ENCODE data around the gene CCDC85C. TPM values are rescaled to one million over a fixed set of nuclear protein-coding genes. Genes with fewer than 3 reads are reported as not detected.

Gene CCDC85C
- total RNA-seq, 2 experiments from 2014 or later, result 10.0 to 10.9 TPM

DNA sequence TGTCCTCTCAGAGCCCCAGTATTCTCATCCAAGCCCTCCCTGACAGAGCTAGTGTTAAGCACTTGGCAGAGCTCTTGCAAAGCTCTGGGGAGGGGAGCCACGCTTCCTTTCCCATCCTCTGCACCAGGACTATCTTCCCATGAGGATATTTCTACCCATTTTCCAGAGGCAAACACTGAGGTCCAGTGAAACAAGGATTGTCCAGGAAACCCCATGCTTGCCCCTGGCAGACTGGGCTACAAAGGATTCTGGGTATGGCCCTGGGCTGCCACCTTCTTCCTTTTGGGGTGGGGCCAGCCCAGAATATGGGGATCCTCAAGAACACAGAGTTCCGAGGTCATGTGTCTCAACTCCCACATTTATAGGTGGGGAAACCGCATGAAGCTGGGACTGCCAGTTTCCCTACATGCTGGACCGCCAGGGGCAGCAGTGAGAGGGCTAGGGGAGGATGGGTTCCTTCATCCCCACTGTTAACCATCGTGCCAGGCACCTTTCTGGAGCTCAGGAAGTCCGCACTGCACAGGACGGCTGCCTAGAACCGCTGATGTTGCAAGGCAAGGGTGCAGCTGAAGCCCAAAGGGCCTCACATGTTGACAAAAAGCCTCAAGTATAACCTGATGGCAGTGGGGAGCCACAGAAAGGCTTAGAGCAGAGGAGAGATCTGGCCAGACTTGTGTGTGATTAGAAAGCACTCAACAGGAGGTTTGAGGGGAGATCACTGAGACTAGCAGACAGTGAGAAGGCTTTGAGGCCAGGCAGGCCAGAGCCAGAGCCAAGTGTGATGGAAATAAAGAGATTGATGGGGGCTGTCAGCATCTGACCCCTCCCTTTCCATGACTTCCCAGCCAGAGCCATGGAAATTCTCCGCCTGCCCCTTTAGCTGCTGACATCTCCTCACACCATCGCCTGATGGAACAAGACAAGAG lies 5.5 kb upstream of the CCDC85C start:
- H3K27ac Mint-ChIP-seq, result no peak overlapping the region
- peak; percentile 23 for DNase-seq
- H3K4me3 Mint-ChIP-seq, result no peak overlapping the region
- POLR2A ChIA-PET, result no interaction called here
- no peaks in the 10 kb centered on the region for H3K36me3 Mint-ChIP-seq (ENCODE audit: low read depth)
- H3K27me3 Mint-ChIP-seq, result peaks cover 2% of the 10 kb centered on the region
- CTCF ChIA-PET, result interaction anchor here (0.6 to 1.9 kb wide), 4 partner anchors 10 to 112 kb away, joined by 3 to 4 read pairs (median 3); no protein-coding TSS in a partner anchor
- H3K4me1 Mint-ChIP-seq, result peaks cover 7% of the 10 kb centered on the region
- H3K9me3 Mint-ChIP-seq, result no peaks in the 10 kb centered on the region

DNA sequence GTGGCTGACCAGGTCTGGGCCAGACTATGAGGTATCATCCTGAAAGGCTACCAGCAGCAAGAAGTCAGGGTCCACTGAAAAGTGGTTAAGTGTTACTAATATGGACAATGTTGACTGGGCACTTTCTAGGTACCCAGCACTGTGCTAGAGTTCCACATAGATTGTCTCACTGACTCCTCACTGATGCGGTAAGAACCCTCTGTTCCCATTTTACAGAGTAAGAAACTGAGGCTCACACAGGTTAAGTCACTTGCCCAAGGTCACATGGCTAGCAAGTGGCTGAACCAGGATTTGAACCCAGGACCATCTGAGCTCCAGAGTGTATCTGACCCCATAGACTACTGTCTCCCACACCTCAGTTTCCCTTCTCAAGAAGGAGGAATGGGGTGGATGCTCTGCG lies 4.6 kb upstream of the CCDC85C start:
- POLR2A ChIA-PET, result no interaction called here
- Mint-ChIP-seq H3K27ac (no peak overlapping the region), H3K36me3 (ENCODE audit: low read depth) (no peaks in the 10 kb centered on the region), H3K4me1 (peaks cover 7% of the 10 kb centered on the region), H3K9me3 (no peaks in the 10 kb centered on the region), H3K27me3 (no peaks in the 10 kb centered on the region), H3K4me3 (no peak overlapping the region)
- CTCF ChIA-PET, result no interaction called here
- DNase-seq, result no peak

DNA sequence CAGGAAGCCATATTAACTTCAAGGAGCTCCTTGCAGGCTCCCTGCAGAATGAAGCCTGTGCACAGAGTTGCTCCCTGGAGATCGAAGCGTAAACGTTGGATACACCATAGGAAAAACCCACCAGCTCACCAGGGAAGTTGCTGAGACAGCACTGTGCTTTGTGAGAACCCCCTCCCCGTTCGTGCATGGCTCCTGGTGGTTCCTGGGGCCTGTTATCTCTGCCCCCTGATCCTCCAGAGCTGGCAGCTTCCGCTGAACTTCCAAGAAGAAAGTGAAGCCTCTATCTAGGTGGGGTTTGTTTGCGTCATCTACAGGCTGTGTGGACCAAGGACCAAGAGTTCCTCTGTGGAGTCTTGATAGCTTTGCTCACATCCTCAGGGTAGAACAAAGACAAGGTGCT lies 2.4 kb upstream of the CCDC85C start:
- DNase-seq, result no peak
- H3K9me3 Mint-ChIP-seq, result no peaks in the 10 kb centered on the region
- H3K27me3 Mint-ChIP-seq, result peaks cover 12% of the 10 kb centered on the region
- no peak overlapping the region for H3K4me3 Mint-ChIP-seq
- H3K27ac Mint-ChIP-seq, result no peak overlapping the region
- H3K36me3 Mint-ChIP-seq (ENCODE audit: low read depth), result peaks cover 1% of the 10 kb centered on the region
- peaks cover 19% of the 10 kb centered on the region for H3K4me1 Mint-ChIP-seq
- ChIA-PET CTCF (interaction anchor here (1.0 kb wide), 1 partner anchor 12 kb away, joined by 4 read pairs; no protein-coding TSS in a partner anchor), POLR2A (no interaction called here)

DNA sequence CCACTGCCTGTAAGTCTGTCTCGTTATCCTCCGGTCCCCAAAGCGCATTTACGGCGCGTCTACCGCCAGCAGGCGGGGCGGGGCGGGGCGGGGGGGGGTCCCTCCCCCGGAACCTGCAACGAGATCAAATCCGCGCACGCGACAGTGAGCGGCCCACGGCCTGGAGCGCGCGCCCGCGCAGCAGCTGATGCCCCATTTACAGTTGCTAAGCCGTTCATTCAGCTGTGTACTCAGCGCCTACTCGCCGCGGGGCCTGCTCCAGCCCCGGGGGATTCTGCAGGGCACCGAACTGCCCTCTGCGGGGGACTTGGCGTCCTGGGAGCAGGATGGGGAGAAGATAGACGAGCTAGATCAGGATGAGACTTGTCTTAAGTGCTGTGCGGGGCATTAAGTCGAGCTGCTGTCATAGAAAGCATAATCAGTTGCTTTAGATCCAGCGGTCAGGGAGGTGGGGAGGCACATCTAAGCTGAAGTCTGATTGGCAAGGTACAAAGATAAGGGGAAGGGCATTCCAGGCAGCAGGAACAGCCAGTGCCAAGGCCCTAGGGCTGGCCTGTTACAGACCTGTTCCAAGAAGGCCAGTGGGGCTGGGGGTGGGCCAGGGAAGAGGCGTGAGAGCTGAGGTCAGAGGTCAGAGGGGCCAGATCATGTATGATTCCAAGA lies 1.4 kb upstream of the CCDC85C start:
- peak overlapping the region; percentile 87 for H3K4me3 Mint-ChIP-seq
- ChIA-PET POLR2A (no interaction called here), CTCF (interaction anchor here (0.8 to 2.7 kb wide), 4 partner anchors 12 to 124 kb away, joined by 3 to 9 read pairs (median 4); partner anchors contain the start of genes CCNK and SETD3)
- no peaks in the 10 kb centered on the region for H3K9me3 Mint-ChIP-seq
- H3K4me1 Mint-ChIP-seq, result peaks cover 20% of the 10 kb centered on the region
- H3K27me3 Mint-ChIP-seq, result peaks cover 12% of the 10 kb centered on the region
- H3K36me3 Mint-ChIP-seq (ENCODE audit: low read depth), result peaks cover 1% of the 10 kb centered on the region
- peak; percentile 84 for DNase-seq
- H3K27ac Mint-ChIP-seq, result peak overlapping the region; percentile 92

DNA sequence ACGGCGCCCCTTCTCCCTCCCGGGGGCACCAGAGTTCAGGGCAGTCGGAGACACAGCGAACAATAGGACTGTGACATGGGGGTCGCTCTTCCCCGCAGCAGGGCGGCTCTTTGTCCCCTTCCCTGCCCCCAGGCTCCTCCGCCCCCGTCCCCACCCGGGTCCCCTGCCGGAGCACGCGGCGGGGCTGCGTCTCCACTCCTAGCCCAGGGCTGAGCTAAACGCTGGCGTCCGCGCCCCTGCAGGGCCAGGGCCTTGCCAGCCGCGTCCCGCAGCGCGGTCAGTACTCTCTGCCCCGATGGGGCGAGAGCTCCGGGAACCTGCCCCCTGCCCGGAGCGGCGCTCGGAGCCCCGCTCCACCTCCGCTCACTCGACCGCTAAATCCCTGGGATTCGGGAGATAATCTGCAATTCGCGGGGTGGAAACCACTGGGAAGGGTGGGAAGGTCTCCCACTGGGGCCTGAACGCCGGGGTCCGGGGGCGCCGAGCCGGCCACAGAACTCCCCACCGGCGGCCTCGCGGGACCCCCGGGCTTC lies 825 bp upstream of the CCDC85C start:
- Mint-ChIP-seq H3K36me3 (ENCODE audit: low read depth) (peaks cover 1% of the 10 kb centered on the region), H3K27ac (peak overlapping the region; percentile 92), H3K4me3 (peak overlapping the region; percentile 87), H3K27me3 (peaks cover 12% of the 10 kb centered on the region), H3K4me1 (peaks cover 20% of the 10 kb centered on the region), H3K9me3 (no peaks in the 10 kb centered on the region)
- CTCF ChIA-PET, result interaction anchor here (1.0 to 2.7 kb wide), 2 partner anchors 11 to 14 kb away, joined by 3 to 9 read pairs; no protein-coding TSS in a partner anchor
- DNase-seq, result peak; percentile 32
- POLR2A ChIA-PET, result no interaction called here

DNA sequence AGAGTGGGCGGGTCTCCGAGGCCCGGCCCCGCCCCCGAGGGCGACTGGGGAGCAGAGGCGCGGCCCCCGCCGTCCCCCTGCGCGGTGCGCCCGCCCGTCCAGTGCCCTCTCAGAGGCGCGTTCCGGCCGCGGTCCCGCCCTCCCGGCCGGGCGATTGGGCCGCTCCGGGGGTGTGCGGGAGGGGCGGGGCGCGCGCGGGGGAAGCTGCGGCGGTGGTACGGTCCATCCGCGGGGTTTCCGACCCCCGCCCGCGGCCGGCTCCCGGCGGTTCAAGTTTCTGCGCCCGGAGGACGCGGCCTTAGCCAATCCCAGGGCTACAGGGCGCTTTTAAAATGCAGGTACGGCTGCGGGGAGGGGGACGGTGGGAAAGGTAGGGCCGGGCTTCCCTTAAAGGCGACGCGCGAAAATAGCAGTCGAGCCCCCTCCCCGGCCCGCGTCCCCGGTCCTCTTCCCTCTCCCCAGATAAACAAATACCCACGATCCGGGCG lies 315 bp upstream of the CCDC85C start:
- Mint-ChIP-seq H3K9me3 (no peaks in the 10 kb centered on the region), H3K4me3 (peak overlapping the region; percentile 87), H3K27me3 (peaks cover 12% of the 10 kb centered on the region), H3K27ac (peak overlapping the region; percentile 92), H3K4me1 (peaks cover 20% of the 10 kb centered on the region), H3K36me3 (ENCODE audit: low read depth) (peaks cover 1% of the 10 kb centered on the region)
- ChIA-PET CTCF (interaction anchor here (0.9 to 2.7 kb wide), 3 partner anchors 10 to 34 kb away, joined by 3 to 9 read pairs (median 3); no protein-coding TSS in a partner anchor), POLR2A (interaction anchor here (0.6 kb wide), 1 partner anchor 295 kb away, joined by 3 read pairs; no protein-coding TSS in a partner anchor)
- DNase-seq, result peak; percentile 91

DNA sequence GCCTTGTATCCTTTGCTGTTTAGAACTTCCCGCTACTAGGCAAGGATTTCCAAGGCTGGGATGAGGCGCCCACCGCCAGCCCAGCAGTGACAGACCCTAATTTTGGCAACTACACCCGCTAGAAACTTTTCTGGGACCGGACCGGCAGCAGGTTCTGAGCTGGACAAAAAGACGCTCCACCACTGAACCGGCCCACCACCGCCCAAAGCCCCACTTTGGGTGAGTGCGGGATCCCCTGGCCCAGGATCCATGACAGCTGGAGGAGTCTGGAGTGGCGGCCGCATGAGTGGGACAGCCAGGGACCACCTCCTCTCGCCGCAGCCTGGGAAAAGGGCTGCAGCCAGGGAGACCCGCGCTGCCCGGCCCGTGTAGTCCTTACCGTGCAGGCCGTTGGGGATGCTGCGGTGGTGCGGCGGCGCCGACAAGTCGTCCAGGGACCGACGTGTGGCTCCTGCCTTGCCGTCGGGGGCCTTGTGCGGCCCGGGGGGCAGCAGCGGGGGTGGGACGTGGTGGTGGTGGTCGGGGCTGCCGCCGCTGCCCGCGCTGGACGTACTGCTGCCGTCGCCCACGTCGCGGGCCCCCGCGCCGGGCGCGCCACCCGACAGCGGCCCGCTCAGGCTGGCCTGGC lies 1.1 kb downstream of the CCDC85C start:
- peaks cover 20% of the 10 kb centered on the region for H3K4me1 Mint-ChIP-seq
- DNase-seq, result no peak
- H3K27me3 Mint-ChIP-seq, result peaks cover 12% of the 10 kb centered on the region
- H3K27ac Mint-ChIP-seq, result no peak overlapping the region
- ChIA-PET CTCF (interaction anchor here (0.9 to 2.7 kb wide), 2 partner anchors 9 to 15 kb away, joined by 3 to 9 read pairs; no protein-coding TSS in a partner anchor), POLR2A (no interaction called here)
- peaks cover 1% of the 10 kb centered on the region for H3K36me3 Mint-ChIP-seq (ENCODE audit: low read depth)
- H3K4me3 Mint-ChIP-seq, result peak overlapping the region; percentile 55
- no peaks in the 10 kb centered on the region for H3K9me3 Mint-ChIP-seq

DNA sequence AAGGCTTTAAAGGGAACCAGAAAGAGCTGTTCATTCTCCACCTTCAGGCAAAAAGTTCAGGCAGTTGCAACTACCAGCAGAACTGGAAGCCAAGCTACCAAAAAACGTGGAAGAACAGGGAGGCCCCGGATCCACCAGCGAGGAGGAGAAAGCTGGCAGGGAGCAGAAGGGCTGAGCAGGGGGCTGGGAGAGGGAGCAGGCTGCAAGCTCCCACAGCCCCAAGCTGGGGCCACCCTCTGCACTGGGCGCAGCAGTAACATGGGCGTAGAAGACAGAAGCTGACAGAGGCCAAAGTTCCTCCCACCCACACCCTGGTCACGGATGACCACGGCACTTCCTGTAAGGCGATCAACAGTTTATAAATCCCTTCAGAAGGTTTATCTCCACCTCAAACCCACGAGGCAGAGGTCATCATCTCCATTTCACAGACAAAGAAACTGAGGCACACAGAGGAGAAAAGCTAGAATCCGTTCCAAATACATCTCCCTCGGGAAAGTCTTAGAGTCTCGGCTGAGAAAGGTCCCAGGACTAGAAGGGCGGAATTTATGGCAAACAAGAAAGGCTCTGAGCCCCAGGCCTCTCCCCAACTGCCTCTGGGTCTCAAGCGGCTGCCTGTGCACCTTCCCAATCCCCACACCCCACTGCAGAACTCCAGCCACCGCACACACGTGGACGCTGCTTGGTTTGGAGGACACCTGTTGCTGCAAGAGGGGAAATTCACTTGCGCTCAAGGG lies 1.8 kb downstream of the CCDC85C start:
- CTCF ChIA-PET, result no interaction called here
- H3K4me3 Mint-ChIP-seq, result peak overlapping the region; percentile 55

DNA sequence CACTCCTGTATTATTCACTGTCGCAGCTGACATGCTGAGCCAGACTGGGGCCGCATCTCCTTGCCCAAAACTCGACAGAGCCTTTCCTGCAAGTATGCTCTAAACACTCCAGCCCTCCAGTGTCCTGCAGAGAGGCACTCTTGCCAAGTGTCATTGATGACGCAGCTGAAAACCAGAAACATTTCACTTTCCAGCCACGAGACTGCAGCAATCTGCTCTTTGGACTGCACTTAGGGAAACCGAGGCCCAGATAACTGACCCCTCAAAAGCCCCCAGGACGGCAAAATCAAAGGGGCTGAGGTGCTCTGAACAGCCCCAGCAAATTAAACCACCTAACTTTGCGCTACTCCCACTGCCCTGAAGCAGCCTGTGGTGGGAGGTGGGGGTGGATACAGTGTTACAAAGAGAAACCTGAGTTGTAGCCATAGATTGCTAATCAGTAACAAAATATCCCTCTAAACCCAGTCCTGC lies 2.6 kb downstream of the CCDC85C start:
- no peak for DNase-seq
- CTCF ChIA-PET, result interaction anchor here (0.6 kb wide), 1 partner anchor 82 kb away, joined by 4 read pairs; no protein-coding TSS in a partner anchor
- Mint-ChIP-seq H3K4me1 (peaks cover 20% of the 10 kb centered on the region), H3K9me3 (no peaks in the 10 kb centered on the region), H3K27ac (no peak overlapping the region), H3K4me3 (no peak overlapping the region), H3K27me3 (peaks cover 12% of the 10 kb centered on the region), H3K36me3 (ENCODE audit: low read depth) (peaks cover 1% of the 10 kb centered on the region)
- POLR2A ChIA-PET, result no interaction called here

More for the DNA sequence above, 1.8 kb downstream of the CCDC85C start:
- peaks cover 12% of the 10 kb centered on the region for H3K27me3 Mint-ChIP-seq
- no peaks in the 10 kb centered on the region for H3K9me3 Mint-ChIP-seq
- peaks cover 1% of the 10 kb centered on the region for H3K36me3 Mint-ChIP-seq (ENCODE audit: low read depth)
- DNase-seq, result peak; percentile 13
- no peak overlapping the region for H3K27ac Mint-ChIP-seq
- H3K4me1 Mint-ChIP-seq, result peaks cover 20% of the 10 kb centered on the region
- POLR2A ChIA-PET, result no interaction called here

DNA sequence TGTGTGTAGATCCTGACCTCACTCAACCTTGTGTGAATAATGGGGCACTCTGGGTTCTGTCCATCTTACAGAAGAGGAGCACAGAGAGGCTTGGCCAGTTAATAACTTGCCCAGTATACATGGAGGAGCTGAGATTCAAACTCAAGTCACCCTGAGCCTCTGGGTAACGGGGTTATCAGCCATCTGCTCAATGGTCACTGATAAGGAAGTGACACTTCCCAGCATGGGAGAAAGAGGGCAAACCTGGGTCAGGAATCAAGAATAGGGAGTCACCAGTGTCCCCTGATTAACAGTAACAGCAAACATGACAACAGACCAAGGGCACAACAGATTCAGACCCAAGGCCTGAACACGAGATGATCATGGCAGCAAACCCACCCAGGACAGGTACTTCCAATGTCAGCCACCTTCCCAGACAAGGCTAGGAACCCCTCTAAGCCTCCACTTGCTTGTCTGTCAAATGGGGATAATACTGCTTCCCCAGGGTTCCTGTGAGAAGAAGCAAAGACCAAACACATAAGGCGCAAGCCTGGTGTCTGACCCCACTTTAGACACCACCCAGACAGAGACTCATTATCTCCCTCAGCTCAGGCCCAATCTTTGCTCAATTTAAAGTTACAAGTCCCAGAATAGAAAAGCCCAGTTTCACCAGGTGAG lies 3.6 kb downstream of the CCDC85C start:
- H3K36me3 Mint-ChIP-seq (ENCODE audit: low read depth), result peaks cover 1% of the 10 kb centered on the region
- peaks cover 12% of the 10 kb centered on the region for H3K27me3 Mint-ChIP-seq
- H3K27ac Mint-ChIP-seq, result no peak overlapping the region
- H3K9me3 Mint-ChIP-seq, result no peaks in the 10 kb centered on the region
- no peak for DNase-seq
- POLR2A ChIA-PET, result interaction anchor here (0.6 kb wide), 1 partner anchor 323 kb away, joined by 4 read pairs; no protein-coding TSS in a partner anchor
- peaks cover 20% of the 10 kb centered on the region for H3K4me1 Mint-ChIP-seq
- no peak overlapping the region for H3K4me3 Mint-ChIP-seq
- CTCF ChIA-PET, result no interaction called here

DNA sequence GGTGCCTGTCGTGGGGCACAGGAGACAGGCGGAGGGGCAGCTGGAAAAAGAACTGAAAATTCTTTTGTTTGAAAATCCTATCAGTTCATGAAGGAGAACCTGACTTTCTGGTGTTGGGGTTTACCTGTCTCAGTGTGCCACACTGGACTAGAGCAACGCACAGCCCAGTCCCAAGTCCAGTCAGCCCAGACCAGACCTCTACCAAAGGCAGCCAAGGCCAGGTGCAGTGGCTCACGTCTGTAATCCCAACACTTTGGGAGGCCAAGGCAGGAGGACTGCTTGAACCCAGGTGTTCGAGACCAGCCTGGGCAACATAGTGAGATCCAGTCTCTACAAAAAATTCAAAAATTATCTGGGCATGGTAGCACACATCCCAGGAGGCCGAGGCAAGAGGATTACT lies 4.6 kb downstream of the CCDC85C start:
- Mint-ChIP-seq H3K9me3 (no peaks in the 10 kb centered on the region), H3K27me3 (peaks cover 12% of the 10 kb centered on the region), H3K4me1 (peaks cover 28% of the 10 kb centered on the region), H3K27ac (no peak overlapping the region), H3K36me3 (ENCODE audit: low read depth) (peaks cover 1% of the 10 kb centered on the region), H3K4me3 (no peak overlapping the region)
- no peak for DNase-seq
- CTCF ChIA-PET, result no interaction called here
- POLR2A ChIA-PET, result no interaction called here

Measured in activated CD4-positive, alpha-beta T cell treated with anti-CD3 and anti-CD28 coated beads, Interleukin-2, amount 10 ng/mL, durations not matched to agents 7 days and 5 days (primary cell).